HEK293 (cell line): Measurements from ENCODE around the gene APLP2.

Experiments
- CTCF ChIA-PET: fragments of 350-600 bp; formaldehyde crosslinking; extraction: SDS; loops from one replicate; lab custom pipeline; 2021; ENCODE audit warnings: antibody characterized with exemption; lab: Yijun Ruan, JAX
- POLR2A ChIA-PET: fragments of 300-600 bp; formaldehyde crosslinking; extraction: SDS; loops from one replicate; lab custom pipeline; 2020; ENCODE audit warnings: antibody characterized with exemption, inconsistent platforms; lab: Yijun Ruan, JAX
- H3K27ac ChIP-seq: fragments of 200-500 bp; sonication (Bioruptor generic); 2 replicates; pipeline ENCODE4 v1.5.1; 2014; ENCODE audit warnings: low read depth, low read length, control low read depth, inconsistent platforms; ENCODE audit errors: extremely low read depth
- H3K36me3 ChIP-seq, 2 experiments: fragments of 200-500 bp in 1 of 2; sonication (Bioruptor generic) in 1 of 2; 1 replicate in 1 of 2; 2 replicates in 1 of 2; pipeline ENCODE4 v1.5.1; 2014 to 2017; ENCODE audit warnings: inconsistent platforms in 2 of 2, low read length in 2 of 2; ENCODE audit not compliant: control insufficient read depth in 2 of 2, insufficient read depth in 1 of 2
- H3K4me1 ChIP-seq: fragments of 200-500 bp; sonication (Bioruptor generic); 2 replicates; pipeline ENCODE4 v1.5.1; 2014; ENCODE audit warnings: mild to moderate bottlenecking, low read length, inconsistent platforms; ENCODE audit not compliant: control insufficient read depth, insufficient read depth
- H3K4me3 ChIP-seq: 2 replicates; pipeline ENCODE4 v1.5.1; 2011; ENCODE audit warnings: low read depth, mild to moderate bottlenecking, control low read depth, low read length, moderate library complexity
- H3K9me3 ChIP-seq: fragments of 200-500 bp; sonication (Bioruptor generic); 2 replicates; pipeline ENCODE4 v1.5.1; 2014; ENCODE audit warnings: low read depth, low read length, inconsistent platforms; ENCODE audit not compliant: control insufficient read depth, insufficient read depth
- GLI2 ChIP-seq: fragments of 450-650 bp; formaldehyde crosslinking; IDR thresholded peaks from 2 replicates; pipeline ENCODE4; 2017; ENCODE audit warnings: missing biosample characterization, missing genetic modification characterization, low read depth, borderline replicate concordance
- GLIS2 ChIP-seq: fragments of 450-650 bp; formaldehyde crosslinking; IDR thresholded peaks from 2 replicates; pipeline ENCODE4 v1.5.1; 2016; ENCODE audit warnings: missing biosample characterization, missing genetic modification characterization
- KLF10 ChIP-seq: fragments of 450-650 bp; IDR thresholded peaks from 2 replicates; pipeline ENCODE4 v1.5.1; 2018; ENCODE audit warnings: missing biosample characterization, mild to moderate bottlenecking, missing genetic modification characterization
- PRDM4 ChIP-seq: fragments of 450-650 bp; formaldehyde crosslinking; IDR thresholded peaks from 2 replicates; pipeline ENCODE4 v1.5.1; 2017; ENCODE audit warnings: missing biosample characterization, missing genetic modification characterization
- SALL2 ChIP-seq: fragments of 450-650 bp; formaldehyde crosslinking; IDR thresholded peaks from 2 replicates; pipeline ENCODE4 v1.5.0; 2017; ENCODE audit warnings: missing biosample characterization, mild to moderate bottlenecking, missing genetic modification characterization, borderline replicate concordance
- SCRT2 ChIP-seq: fragments of 450-650 bp; formaldehyde crosslinking; IDR thresholded peaks from 2 replicates; pipeline ENCODE4 v1.5.1; 2016; ENCODE audit warnings: missing biosample characterization, missing genetic modification characterization
- TCF7L2 ChIP-seq: IDR thresholded peaks from 2 replicates; pipeline ENCODE4 v1.6.1; 2011; ENCODE audit warnings: low read depth, mild to moderate bottlenecking, inconsistent platforms, low read length, moderate library complexity, borderline replicate concordance
- ZNF292 ChIP-seq: fragments of 450-650 bp; formaldehyde crosslinking; IDR thresholded peaks from 2 replicates; pipeline ENCODE4 v1.5.1; 2016; ENCODE audit warnings: low read depth, missing biosample characterization, missing genetic modification characterization, borderline replicate concordance
- ZNF302 ChIP-seq: fragments of 450-650 bp; formaldehyde crosslinking; IDR thresholded peaks from 2 replicates; pipeline ENCODE4 v1.5.1; 2016; ENCODE audit warnings: missing biosample characterization, missing genetic modification characterization, low read depth
- ZNF350 ChIP-seq: fragments of 450-650 bp; formaldehyde crosslinking; IDR thresholded peaks from 2 replicates; pipeline ENCODE4 v1.5.0; 2017; ENCODE audit warnings: missing biosample characterization, mild to moderate bottlenecking, missing genetic modification characterization
- ZNF354C ChIP-seq: fragments of 450-650 bp; formaldehyde crosslinking; IDR thresholded peaks from 2 replicates; pipeline ENCODE4 v1.5.1; 2016; ENCODE audit warnings: missing biosample characterization, missing genetic modification characterization, low read depth, borderline replicate concordance
- ZNF433 ChIP-seq: fragments of 450-650 bp; formaldehyde crosslinking; IDR thresholded peaks from 2 replicates; pipeline ENCODE4 v1.5.1; 2016; ENCODE audit warnings: missing biosample characterization, missing genetic modification characterization, low read depth
- ZNF514 ChIP-seq: fragments of 450-650 bp; formaldehyde crosslinking; IDR thresholded peaks from 2 replicates; pipeline ENCODE4 v1.5.1; 2016; ENCODE audit warnings: missing biosample characterization, missing genetic modification characterization
- ZNF600 ChIP-seq: fragments of 450-650 bp; formaldehyde crosslinking; IDR thresholded peaks from 2 replicates; pipeline ENCODE4 v1.5.1; 2016; ENCODE audit warnings: missing biosample characterization, missing genetic modification characterization
- ZNF664 ChIP-seq: fragments of 450-650 bp; formaldehyde crosslinking; IDR thresholded peaks from 2 replicates; pipeline ENCODE4 v1.5.1; 2016; ENCODE audit warnings: missing biosample characterization, missing genetic modification characterization
- ZNF830 ChIP-seq: fragments of 450-650 bp; IDR thresholded peaks from 2 replicates; pipeline ENCODE4 v1.5.0; 2018; ENCODE audit warnings: missing biosample characterization, missing genetic modification characterization, low read depth, mild to moderate bottlenecking, moderate library complexity
- ZXDB ChIP-seq: fragments of 450-650 bp; formaldehyde crosslinking; IDR thresholded peaks from 2 replicates; pipeline ENCODE4 v1.5.1; 2016; ENCODE audit warnings: missing biosample characterization, missing genetic modification characterization
- TF ChIP-seq, protein P1 (sequence below): fragments of 450-650 bp; formaldehyde crosslinking; IDR thresholded peaks from 2 replicates; pipeline ENCODE4 v1.5.1; 2016; ENCODE audit warnings: missing biosample characterization, missing genetic modification characterization, borderline replicate concordance
- TF ChIP-seq, protein P2 (sequence below): fragments of 450-650 bp; formaldehyde crosslinking; IDR thresholded peaks from 2 replicates; pipeline ENCODE4 v1.5.1; 2016; ENCODE audit warnings: missing biosample characterization, missing genetic modification characterization
- TF ChIP-seq, protein P3 (sequence below): fragments of 450-650 bp; formaldehyde crosslinking; IDR thresholded peaks from 2 replicates; pipeline ENCODE4 v1.5.1; 2016; ENCODE audit warnings: missing biosample characterization, missing genetic modification characterization, low read depth

APLP2 gene

GRCh38 chr11:130141561-130142341, 72.1 kb downstream of the APLP2 start:
- H3K9me3 ChIP-seq: no peaks in the 10 kb centered on the region
- ChIA-PET CTCF (interaction anchor here (0.7 to 1.1 kb wide), 3 partner anchors 9 to 260 kb away, joined by 3 to 9 read pairs (median 3); no protein-coding TSS in a partner anchor), POLR2A (no interaction called here)
- no peak overlapping the region for H3K27ac ChIP-seq
- H3K36me3 ChIP-seq: peaks cover 3 to 90% of the 10 kb centered on the region in 2 experiments; a peak in 2 of 3 replicates
- H3K4me1 ChIP-seq: no peaks in the 10 kb centered on the region
- no peak overlapping the region for H3K4me3 ChIP-seq
- no peak for TF ChIP-seq ZXDB (tag by site-specific recombination)
- no peak for TF ChIP-seq ZNF292 (tag by site-specific recombination)
- no peak for TF ChIP-seq TCF7L2
- TF ChIP-seq ZNF350 (tag by site-specific recombination): no peak
- TF ChIP-seq ZNF354C (tag by site-specific recombination): no peak
- no peak for TF ChIP-seq ZNF514
- TF ChIP-seq, protein P1, sequence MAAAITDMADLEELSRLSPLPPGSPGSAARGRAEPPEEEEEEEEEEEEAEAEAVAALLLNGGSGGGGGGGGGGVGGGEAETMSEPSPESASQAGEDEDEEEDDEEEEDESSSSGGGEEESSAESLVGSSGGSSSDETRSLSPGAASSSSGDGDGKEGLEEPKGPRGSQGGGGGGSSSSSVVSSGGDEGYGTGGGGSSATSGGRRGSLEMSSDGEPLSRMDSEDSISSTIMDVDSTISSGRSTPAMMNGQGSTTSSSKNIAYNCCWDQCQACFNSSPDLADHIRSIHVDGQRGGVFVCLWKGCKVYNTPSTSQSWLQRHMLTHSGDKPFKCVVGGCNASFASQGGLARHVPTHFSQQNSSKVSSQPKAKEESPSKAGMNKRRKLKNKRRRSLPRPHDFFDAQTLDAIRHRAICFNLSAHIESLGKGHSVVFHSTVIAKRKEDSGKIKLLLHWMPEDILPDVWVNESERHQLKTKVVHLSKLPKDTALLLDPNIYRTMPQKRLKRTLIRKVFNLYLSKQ (tag by site-specific recombination): no peak
- TF ChIP-seq SALL2 (tag by site-specific recombination): no peak
- no peak for TF ChIP-seq ZNF830
- no peak for TF ChIP-seq KLF10
- no peak for TF ChIP-seq ZNF302 (tag by site-specific recombination)
- no peak for TF ChIP-seq PRDM4 (tag by site-specific recombination)
- TF ChIP-seq ZNF600 (tag by site-specific recombination): no peak
- TF ChIP-seq, protein P2, sequence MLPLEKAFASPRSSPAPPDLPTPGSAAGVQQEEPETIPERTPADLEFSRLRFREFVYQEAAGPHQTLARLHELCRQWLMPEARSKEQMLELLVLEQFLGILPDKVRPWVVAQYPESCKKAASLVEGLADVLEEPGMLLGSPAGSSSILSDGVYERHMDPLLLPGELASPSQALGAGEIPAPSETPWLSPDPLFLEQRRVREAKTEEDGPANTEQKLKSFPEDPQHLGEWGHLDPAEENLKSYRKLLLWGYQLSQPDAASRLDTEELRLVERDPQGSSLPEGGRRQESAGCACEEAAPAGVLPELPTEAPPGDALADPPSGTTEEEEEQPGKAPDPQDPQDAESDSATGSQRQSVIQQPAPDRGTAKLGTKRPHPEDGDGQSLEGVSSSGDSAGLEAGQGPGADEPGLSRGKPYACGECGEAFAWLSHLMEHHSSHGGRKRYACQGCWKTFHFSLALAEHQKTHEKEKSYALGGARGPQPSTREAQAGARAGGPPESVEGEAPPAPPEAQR (tag by site-specific recombination): no peak
- TF ChIP-seq ZNF664 (tag by site-specific recombination): no peak
- no peak for TF ChIP-seq ZNF433 (tag by site-specific recombination)
- TF ChIP-seq GLIS2 (tag by site-specific recombination): no peak
- no peak for TF ChIP-seq SCRT2
- TF ChIP-seq, protein P3, sequence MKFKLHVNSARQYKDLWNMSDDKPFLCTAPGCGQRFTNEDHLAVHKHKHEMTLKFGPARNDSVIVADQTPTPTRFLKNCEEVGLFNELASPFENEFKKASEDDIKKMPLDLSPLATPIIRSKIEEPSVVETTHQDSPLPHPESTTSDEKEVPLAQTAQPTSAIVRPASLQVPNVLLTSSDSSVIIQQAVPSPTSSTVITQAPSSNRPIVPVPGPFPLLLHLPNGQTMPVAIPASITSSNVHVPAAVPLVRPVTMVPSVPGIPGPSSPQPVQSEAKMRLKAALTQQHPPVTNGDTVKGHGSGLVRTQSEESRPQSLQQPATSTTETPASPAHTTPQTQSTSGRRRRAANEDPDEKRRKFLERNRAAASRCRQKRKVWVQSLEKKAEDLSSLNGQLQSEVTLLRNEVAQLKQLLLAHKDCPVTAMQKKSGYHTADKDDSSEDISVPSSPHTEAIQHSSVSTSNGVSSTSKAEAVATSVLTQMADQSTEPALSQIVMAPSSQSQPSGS (tag by site-specific recombination): no peak
- TF ChIP-seq GLI2 (tag by site-specific recombination): no peak
